K562 (cell line): ENCODE results near the gene LMAN2L.

Experiments
- CHD2 ChIP-seq: IDR thresholded peaks from 2 replicates; pipeline ENCODE4 v1.6.1; 2011; ENCODE audit warnings: low read depth, low read length
- EP300 ChIP-seq: IDR thresholded peaks from 2 replicates; pipeline ENCODE4 v1.6.1; 2012; ENCODE audit warnings: low read length, improper control_type of control experiment
- FOSL1 ChIP-seq: fragments of 200-800 bp; sonication (Bioruptor generic); conservative IDR thresholded peaks from 2 replicates; pipeline ENCODE4 v1.6.1; 2016; ENCODE audit warnings: missing genetic modification characterization, missing compliant biosample characterization
- MAZ ChIP-seq, 2 experiments: fragments of 450-650 bp in 1 of 2; sonication (generic) in 1 of 2; formaldehyde crosslinking; IDR thresholded peaks in 1 of 2; conservative IDR thresholded peaks in 1 of 2; 2 replicates each; pipeline versions ENCODE4 v1.4.0 to v1.5.0; 2020; ENCODE audit warnings: mild to moderate bottlenecking in 1 of 2, missing genetic modification reagents in 1 of 2
- NFE2 ChIP-seq: IDR thresholded peaks from 2 replicates; pipeline ENCODE4 v1.6.1; 2014; ENCODE audit warnings: antibody characterized with exemption, low read depth
- PTBP1 ChIP-seq: fragments of 200-400 bp; formaldehyde crosslinking; IDR thresholded peaks from 2 replicates; pipeline ENCODE4 v1.6.1; 2017; ENCODE audit warnings: low read depth, low read length
- RB1 ChIP-seq: fragments of 450-650 bp; IDR thresholded peaks from 2 replicates; pipeline ENCODE4 v1.6.1; 2017; ENCODE audit warnings: low read depth, mild to moderate bottlenecking
- RCOR1 ChIP-seq, 2 experiments: IDR thresholded peaks; 2 replicates each; pipeline ENCODE4 v1.6.1; 2012; ENCODE audit warnings: low read depth in 2 of 2, low read length in 2 of 2, borderline replicate concordance in 1 of 2, improper control_type of control experiment in 1 of 2
- RFX5 ChIP-seq: IDR thresholded peaks from 2 replicates; pipeline ENCODE4 v1.6.1; 2011; ENCODE audit warnings: low read depth, mild to moderate bottlenecking, improper control_type of control experiment, low read length
- YY1 ChIP-seq, 3 experiments: IDR thresholded peaks; 2 replicates each; pipeline ENCODE4 v1.6.1; 2011; ENCODE audit warnings: low read length in 2 of 3, mild to moderate bottlenecking in 2 of 3, moderate library complexity in 2 of 3, borderline replicate concordance in 1 of 3, control low read depth in 1 of 3, low read depth in 1 of 3; ENCODE audit not compliant: insufficient read depth in 3 of 3, insufficient replicate concordance in 2 of 3, control insufficient read depth in 1 of 3, insufficient read length in 1 of 3; ENCODE audit errors: extremely low read depth in 1 of 3
- ZNF609 ChIP-seq: sonication (generic); formaldehyde crosslinking; IDR thresholded peaks from 2 replicates; pipeline ENCODE4 v1.8.1; 2023; ENCODE audit warnings: missing genetic modification reagents, mild to moderate bottlenecking, borderline replicate concordance
- ZNF766 ChIP-seq: fragments of 200-800 bp; sonication (Bioruptor generic); conservative IDR thresholded peaks from 2 replicates; pipeline ENCODE4 v1.6.1; 2016; ENCODE audit warnings: missing genetic modification characterization, missing compliant biosample characterization

- TF ChIP-seq CHD2 (no peak), EP300 (no peak), RCOR1 (IDR thresholded peaks at IDR 0.05; ENCODE audit: borderline replicate concordance in 1 of 2, low read depth in 2 of 2, low read length in 2 of 2) (no peak), ZNF766 (CRISPR knock-in tag) (no peak), ZNF609 (CRISPR knock-in tag) (no peak), YY1 (IDR thresholded peaks at IDR 0.05; ENCODE audit: borderline replicate concordance in 1 of 3, control insufficient read depth in 1 of 3, extremely low read depth in 1 of 3, insufficient read depth in 3 of 3, insufficient read length in 1 of 3, insufficient replicate concordance in 2 of 3, low read depth in 1 of 3, low read length in 2 of 3) (no peak), PTBP1 (no peak), FOSL1 (tag) (no peak), MAZ (CRISPR knock-in tag; conservative IDR thresholded peaks at IDR 0.05 in 1 of 2, IDR thresholded peaks at IDR 0.05 in 1 of 2) (no peak), RB1 (no peak), RFX5 (no peak), NFE2 (no peak)
Observed at GRCh38 chr2:96754317-96754716, 14.5 kb upstream of the LMAN2L start.
